Measurements from ENCODE around the gene ZNF750.

Gene ZNF750

GRCh38 chr17:82872591-82873520 lies 33.0 kb upstream of the ZNF750 start:
- no peak for FAIRE-seq

- FAIRE-seq: no peak
Observed at GRCh38 chr17:82871776-82872561, 32.1 kb upstream of the ZNF750 start.

GRCh38 chr17:82871056-82871775 lies 31.4 kb upstream of the ZNF750 start:
- no peak for FAIRE-seq

- FAIRE-seq: no peak
Observed at GRCh38 chr17:82870541-82870940, 30.7 kb upstream of the ZNF750 start.

DNA sequence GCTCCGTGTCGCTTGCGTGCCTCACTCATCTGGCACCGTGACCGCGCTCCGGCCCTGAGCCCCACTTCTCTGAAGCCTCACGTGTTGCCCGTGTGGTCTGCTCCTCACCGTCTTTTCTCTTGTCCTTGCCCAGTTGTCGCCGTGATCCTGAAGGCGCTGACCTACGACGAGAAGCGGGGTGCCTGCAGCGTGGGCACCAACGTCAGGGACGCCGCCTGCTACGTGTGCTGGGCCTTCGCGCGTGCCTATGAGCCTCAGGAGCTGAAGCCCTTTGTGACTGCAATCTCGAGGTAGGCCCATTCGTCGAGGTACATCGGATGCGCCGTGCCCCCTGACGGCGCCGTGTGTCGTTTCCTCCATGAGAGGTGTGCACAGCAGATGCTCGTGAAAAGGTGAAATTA lies 30.3 kb upstream of the ZNF750 start:
- FAIRE-seq: no peak

DNA sequence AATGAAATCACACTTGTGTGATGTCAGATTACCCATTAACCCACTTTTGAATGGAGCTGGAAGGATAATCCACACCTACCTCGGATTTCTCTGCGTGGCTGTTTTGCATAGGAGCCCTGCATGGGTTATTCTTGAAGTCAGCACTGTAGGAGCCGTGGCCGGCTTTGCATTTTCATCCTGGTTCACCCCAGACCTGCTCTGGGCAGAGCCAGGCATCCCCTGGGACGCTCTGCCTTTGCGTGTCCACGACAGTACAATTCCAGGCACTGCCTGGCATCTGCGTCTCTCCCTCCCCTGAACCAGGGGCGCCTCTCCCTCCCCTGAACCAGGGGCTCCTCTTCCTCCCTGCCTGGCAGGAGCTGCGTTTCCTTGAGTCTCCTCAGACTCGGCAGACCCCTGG lies 29.7 kb upstream of the ZNF750 start:
- no peak for FAIRE-seq

DNA sequence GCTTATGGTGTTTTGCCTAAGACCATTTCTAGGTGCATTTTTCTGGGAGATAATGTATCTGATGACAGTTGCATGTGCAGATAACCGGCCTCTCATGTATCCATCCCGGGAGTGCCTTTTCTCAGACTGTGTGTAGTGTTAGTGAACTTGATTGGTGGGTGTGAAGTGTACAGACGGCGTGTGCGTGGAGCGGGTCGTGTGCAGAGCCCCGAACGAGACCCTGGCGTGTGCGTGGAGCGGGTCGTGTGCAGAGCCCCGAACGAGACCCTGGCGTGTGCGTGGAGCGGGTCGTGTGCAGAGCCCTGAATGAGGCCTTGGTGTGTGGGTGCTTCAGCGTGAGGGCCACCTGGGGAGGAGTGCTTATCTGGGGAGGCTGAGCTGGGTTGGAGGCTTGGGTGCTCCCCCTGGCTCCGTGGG lies 28.9 kb upstream of the ZNF750 start:
- FAIRE-seq: no peak

- FAIRE-seq: no peak
Observed at GRCh38 chr17:82867763-82868325, 28.0 kb upstream of the ZNF750 start.

DNA sequence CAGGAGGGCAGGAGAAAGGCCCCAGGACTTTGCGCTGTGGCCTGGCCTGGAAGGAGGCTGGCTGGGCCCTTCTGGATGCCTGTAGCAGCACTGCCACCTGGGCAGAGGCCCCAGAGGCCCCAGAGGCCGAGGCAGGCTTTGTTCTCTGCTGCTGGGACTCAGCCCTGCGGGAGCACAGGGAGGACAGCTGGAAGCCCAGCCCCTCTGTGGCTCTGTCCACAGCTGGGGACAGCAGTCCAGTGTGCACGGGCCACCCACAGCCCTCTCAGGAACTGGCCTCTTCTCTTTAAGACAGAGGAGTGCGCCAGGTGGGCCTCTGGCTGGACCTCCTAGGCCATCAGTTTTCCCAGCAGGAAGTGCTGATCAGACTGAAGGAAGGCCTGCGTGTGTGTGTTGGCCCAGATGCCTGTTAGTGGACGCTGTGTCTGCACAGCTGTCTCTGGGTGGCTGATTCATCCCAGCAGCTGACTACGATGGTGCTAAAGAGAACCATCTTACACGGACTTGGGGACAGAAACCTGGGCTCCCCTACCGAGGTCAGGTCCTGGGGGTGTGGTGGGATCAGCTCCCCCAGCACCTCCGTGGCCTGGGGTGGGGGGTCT lies 26.9 kb upstream of the ZNF750 start:
- no peak for FAIRE-seq

DNA sequence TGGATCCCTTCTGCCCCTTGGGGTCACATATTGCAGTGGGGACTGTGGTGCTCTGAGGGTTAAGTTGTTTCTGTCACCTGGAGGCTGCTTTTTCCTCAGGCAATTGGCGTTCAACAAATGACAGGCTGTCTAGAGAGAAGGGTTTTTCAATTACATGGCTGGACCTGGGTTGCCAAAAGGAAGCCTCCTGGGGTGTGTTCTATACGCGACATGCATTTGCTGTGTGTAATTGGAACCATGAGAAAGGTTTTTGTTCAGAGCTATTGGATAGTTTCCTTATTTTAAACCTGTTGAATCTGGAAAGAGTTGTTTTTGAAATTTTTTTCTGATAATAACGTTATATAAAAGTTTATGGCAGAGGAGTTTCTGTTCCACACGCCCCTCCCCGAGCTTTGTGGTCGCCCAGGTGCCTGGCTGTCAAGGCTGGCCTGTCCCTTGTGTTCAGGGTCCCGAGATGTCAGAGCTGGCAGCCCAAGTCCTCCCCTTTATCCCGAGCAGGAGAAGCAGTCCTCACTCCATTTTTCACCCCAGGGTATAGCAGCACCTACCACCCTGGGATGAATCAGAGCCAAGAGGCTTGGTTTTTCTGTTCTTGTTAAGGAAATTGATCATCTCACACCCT lies 26.1 kb upstream of the ZNF750 start:
- FAIRE-seq: no peak

DNA sequence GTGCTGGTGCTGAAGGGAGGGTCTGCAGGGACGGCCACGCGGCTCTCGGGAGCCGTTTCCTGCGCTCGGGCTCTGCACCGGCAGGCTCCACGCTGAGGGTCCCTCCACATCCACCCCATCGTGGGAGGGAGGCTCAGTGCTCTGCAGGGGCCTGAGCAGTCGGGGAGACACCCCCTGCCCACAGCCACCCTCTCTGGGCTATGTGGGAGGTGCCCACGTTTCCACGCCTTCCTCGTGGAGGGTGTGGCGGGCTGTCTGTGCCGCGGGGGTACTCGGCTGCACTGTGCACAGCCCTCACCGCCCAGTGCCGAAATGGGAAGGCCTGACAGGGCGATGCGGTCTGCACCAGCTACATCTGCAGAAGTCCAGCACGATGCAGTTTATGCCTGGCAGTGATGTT lies 25.5 kb upstream of the ZNF750 start:
- FAIRE-seq: no peak

- no peak for FAIRE-seq
Observed at GRCh38 chr17:82864713-82865248, 25.0 kb upstream of the ZNF750 start.

GRCh38 chr17:82863941-82864712 lies 24.3 kb upstream of the ZNF750 start:
- no peak for FAIRE-seq

DNA sequence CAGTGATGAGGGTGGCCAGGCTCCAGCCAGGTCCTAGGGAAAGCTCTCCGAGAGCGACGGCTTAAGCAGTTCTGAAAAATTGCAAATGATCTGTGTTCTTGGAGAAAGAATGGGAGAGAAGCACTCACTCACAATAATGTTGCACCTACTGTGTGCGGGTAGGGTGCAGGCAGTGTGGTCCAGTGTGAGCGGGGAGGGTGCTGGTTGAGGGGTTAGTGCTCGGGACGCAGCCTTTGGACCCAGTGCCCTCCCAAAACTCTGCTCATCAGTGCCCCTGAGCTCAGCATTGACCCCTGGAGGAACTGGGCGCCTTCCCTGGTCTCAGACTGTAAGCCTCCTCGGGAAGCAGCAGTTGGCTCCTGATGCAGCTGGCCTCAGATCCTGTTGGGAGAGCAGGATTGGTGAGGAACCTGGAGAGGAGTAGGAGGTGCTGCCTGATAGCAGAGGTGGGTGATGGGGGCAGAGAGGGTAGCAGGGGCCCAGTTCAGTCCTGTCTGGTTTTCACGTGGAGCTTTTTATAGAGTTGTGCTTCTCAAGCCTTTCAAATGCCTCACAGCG lies 23.6 kb upstream of the ZNF750 start:
- FAIRE-seq: no peak

- no peak for FAIRE-seq
Observed at GRCh38 chr17:82862737-82863382, 23.0 kb upstream of the ZNF750 start.

DNA sequence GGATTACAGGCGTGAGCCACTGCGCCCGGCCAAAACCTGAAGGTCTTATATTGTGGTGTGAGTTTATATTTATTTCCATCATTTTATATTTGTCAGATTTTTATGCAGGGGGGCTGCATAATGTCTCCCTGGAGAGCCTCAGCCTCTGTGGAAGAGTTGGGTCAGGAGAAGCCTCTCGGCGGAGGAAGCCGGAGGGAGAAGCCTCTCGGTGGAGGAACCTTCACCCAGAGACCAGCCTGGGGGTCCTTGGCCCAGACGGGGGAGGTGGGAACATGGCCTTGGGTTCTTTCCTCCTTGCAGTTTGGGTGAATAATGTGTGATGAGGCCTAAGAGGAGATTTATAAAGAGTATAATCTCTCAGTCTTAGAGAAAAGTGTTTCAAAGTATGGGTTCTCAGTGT lies 22.4 kb upstream of the ZNF750 start:
- FAIRE-seq: no peak

GRCh38 chr17:82861393-82861775 lies 21.6 kb upstream of the ZNF750 start:
- FAIRE-seq: no peak

DNA sequence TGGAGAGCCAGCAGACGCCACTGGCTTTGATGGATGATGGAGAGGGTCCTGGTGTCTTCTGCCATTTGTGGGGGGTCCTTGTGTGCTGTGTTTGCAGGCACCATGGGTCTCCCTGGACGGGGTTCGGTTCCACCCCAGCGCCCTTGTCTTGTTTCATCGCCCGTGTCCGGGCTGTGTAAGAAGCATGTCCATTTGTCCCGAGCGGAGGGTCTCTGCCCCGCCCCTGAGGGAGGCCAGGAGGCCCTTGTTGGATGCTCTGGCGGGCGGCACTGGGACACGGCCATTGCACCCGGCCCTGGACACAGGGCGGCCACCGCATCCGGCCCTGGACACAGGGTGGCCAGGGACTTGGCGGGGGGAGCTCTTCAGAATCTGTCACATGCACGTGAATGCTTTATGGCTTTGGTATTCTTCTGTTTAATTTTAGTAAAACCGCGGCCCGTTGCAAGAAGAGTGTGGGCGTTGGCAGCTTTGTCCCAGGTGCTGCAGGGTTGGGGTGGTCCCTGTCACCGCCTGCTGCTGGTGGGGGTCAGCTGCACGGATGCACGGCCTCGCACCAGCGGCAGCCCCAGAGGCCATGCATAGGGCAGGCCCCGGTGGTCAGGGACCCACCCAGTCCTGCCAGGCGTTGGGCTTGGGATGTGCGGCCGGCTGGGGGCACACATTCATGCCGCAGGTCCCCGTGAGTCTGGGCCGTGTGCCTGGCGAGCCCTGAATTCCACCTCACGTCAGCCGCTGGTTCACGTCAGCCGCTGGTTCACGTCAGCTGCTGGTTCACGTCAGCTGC lies 21.0 kb upstream of the ZNF750 start:
- no peak for FAIRE-seq
